HepG2 (cell line): Measurements from ENCODE around the gene UNC5CL. TPM values are rescaled to one million over a fixed set of nuclear protein-coding genes. Genes with fewer than 3 reads are reported as not detected.

Experiments used
- ATAC-seq: fragments of 200-7000 bp; cut with Tn5 transposase; 3 replicates; pipeline ENCODE4 v1.9.1; 2020; ENCODE audit warnings: mild to moderate bottlenecking, moderate library complexity
- BruUV-seq: library from RNA; stranded (reverse); fragments of 400-500 nt; replicated peaks from 2 replicates; lab custom pipeline; 2021; lab: Mats Ljungman, UMichigan
- CTCF ChIA-PET: fragments of 300-600 bp; formaldehyde crosslinking; extraction: SDS; loops from one replicate; lab custom pipeline; 2021; ENCODE audit warnings: low total read pairs, inconsistent platforms, low intra/inter-chr PET ratio; lab: Yijun Ruan, JAX
- POLR2A ChIA-PET: fragments of 350-600 bp; sonication (Branson Sonifier 250); formaldehyde crosslinking; loops from one replicate; lab custom pipeline; 2020; ENCODE audit warnings: antibody characterized with exemption, inconsistent platforms; lab: Yijun Ruan, JAX
- DNase-seq: peaks from one replicate; pipeline ENCODE4 v3.0.0-alpha.2; 2015; ENCODE audit warnings: low spot score
- FAIRE-seq: peaks from 3 replicates; lab custom pipeline; 2011; peaks lifted over from hg19 to GRCh38; lab: Jason Lieb, UNC
- H2AFZ ChIP-seq: one replicate; pipeline ENCODE4 v1.6.1; 2011; ENCODE audit warnings: low read length, inconsistent platforms
- H3K27ac ChIP-seq: fragments of 300-600 bp; 3 replicates; pipeline ENCODE4 v1.8.0; 2011; ENCODE audit warnings: mixed run types, mild to moderate bottlenecking, mixed read lengths, low read length, inconsistent platforms; ENCODE audit not compliant: insufficient read depth; ENCODE audit errors: extremely low read length
- H3K27me3 ChIP-seq, 2 experiments: fragments of 200-600 bp in 1 of 2; 2 replicates in 1 of 2; 3 replicates in 1 of 2; pipeline versions ENCODE4 v1.6.0 to v1.8.0; 2011; ENCODE audit warnings: low read length in 2 of 2, mild to moderate bottlenecking in 2 of 2, moderate library complexity in 2 of 2, inconsistent platforms in 1 of 2; ENCODE audit not compliant: insufficient read depth in 2 of 2, control insufficient read depth in 1 of 2
- H3K36me3 ChIP-seq, 2 experiments: fragments of 200-600 bp in 1 of 2; replicated peaks in 1 of 2; 2 replicates in 1 of 2; 3 replicates in 1 of 2; pipeline versions ENCODE4 v1.5.1 to v1.8.0; 2011; ENCODE audit warnings: low read length in 2 of 2, inconsistent platforms in 1 of 2; ENCODE audit not compliant: insufficient read depth in 2 of 2, control insufficient read depth in 1 of 2
- H3K4me1 ChIP-seq: 2 replicates; pipeline ENCODE4 v1.5.1; 2012; ENCODE audit warnings: low read length, inconsistent platforms; ENCODE audit not compliant: insufficient read depth
- H3K4me2 ChIP-seq: 2 replicates; pipeline ENCODE4 v1.6.0; 2011; ENCODE audit warnings: low read depth, low read length, inconsistent platforms
- H3K4me3 ChIP-seq, 3 experiments: fragments of 200-600 bp in 1 of 3; sonication (generic), shearing (Covaris generic) in 1 of 3; replicated peaks in 1 of 3; 2 replicates each; pipeline ENCODE4 v1.5.1; 2011 to 2016; ENCODE audit warnings: low read length in 3 of 3, inconsistent platforms in 2 of 3, low read depth in 2 of 3, mild to moderate bottlenecking in 2 of 3, control low read depth in 1 of 3, mixed read lengths in 1 of 3; ENCODE audit not compliant: insufficient read depth in 1 of 3
- H3K79me2 ChIP-seq: one replicate; pipeline ENCODE4 v1.6.1; 2011; ENCODE audit warnings: low read length, inconsistent platforms; ENCODE audit not compliant: insufficient read depth
- H3K9ac ChIP-seq: 2 replicates; pipeline ENCODE4 v1.6.0; 2011; ENCODE audit warnings: mild to moderate bottlenecking, low read depth, low read length, inconsistent platforms; ENCODE audit not compliant: insufficient read depth
- H3K9me3 ChIP-seq: 2 replicates; pipeline ENCODE4 v1.5.1; 2012; ENCODE audit warnings: mild to moderate bottlenecking, low read length
- H4K20me1 ChIP-seq: 2 replicates; pipeline ENCODE4 v1.6.0; 2011; ENCODE audit warnings: inconsistent platforms, mild to moderate bottlenecking, low read length, moderate library complexity; ENCODE audit not compliant: insufficient read depth
- GATAD1 ChIP-seq: IDR thresholded peaks from 2 replicates; pipeline ENCODE4 v1.6.1; 2016; ENCODE audit warnings: missing genetic modification reagents, missing compliant biosample characterization
- HNRNPL ChIP-seq: fragments of 200-400 bp; formaldehyde crosslinking; IDR thresholded peaks from 2 replicates; pipeline ENCODE4 v1.6.1; 2017; ENCODE audit warnings: mild to moderate bottlenecking, low read depth, low read length
- KDM5B ChIP-seq: sonication (generic); formaldehyde crosslinking; IDR thresholded peaks from 2 replicates; pipeline ENCODE4 v1.4.0; 2020; ENCODE audit warnings: missing genetic modification reagents, mild to moderate bottlenecking, borderline replicate concordance
- NBN ChIP-seq: fragments of 450-650 bp; conservative IDR thresholded peaks from 2 replicates; pipeline ENCODE4 v1.6.1; 2017
- SRSF4 ChIP-seq: fragments of 200-400 bp; formaldehyde crosslinking; IDR thresholded peaks from one replicate; pipeline ENCODE4 v1.6.1; 2018; ENCODE audit warnings: mild to moderate bottlenecking, low read depth, low read length, moderate library complexity; ENCODE audit not compliant: poor library complexity, severe bottlenecking
- STAG1 ChIP-seq: sonication (generic); formaldehyde crosslinking; IDR thresholded peaks from 2 replicates; pipeline ENCODE4 v1.4.0; 2020; ENCODE audit warnings: missing genetic modification reagents
- ZBTB20 ChIP-seq: sonication (generic); formaldehyde crosslinking; IDR thresholded peaks from 2 replicates; pipeline ENCODE4 v1.8.1; 2023; ENCODE audit warnings: missing genetic modification reagents, low read depth, mild to moderate bottlenecking, borderline replicate concordance
- ZNF292 ChIP-seq: sonication (generic); formaldehyde crosslinking; IDR thresholded peaks from 2 replicates; pipeline ENCODE4 v1.8.1; 2022; ENCODE audit warnings: mild to moderate bottlenecking, low read depth, missing genetic modification reagents, borderline replicate concordance
- WGBS: methylation state at CpG from one replicate; pipeline ENCODE4 v1.1.6; 2017; ENCODE audit warnings: low lambda C conversion rate; 5-methylcytosine and 5-hydroxymethylcytosine counted together
- in situ Hi-C: cut with HindIII; loops from 2 replicates; pipeline ENCODE4 v1.10.0; 2017; ENCODE audit warnings: low pct_unique_long_range_greater_than_20kb; ENCODE audit not compliant: extremely low pct_ligation_motif_present
- intact Hi-C: fragments of 100-400 bp; cut with micrococcal nuclease; formaldehyde crosslinking; loops from one replicate; pipeline ENCODE4 v1.10.0; 2022; ENCODE audit not compliant: unreplicated experiment
- polyA plus RNA-seq, 8 experiments: library from polyadenylated mRNA; depleted of rRNA in 3 of 8; stranded (reverse) in 7 of 8; unstranded in 1 of 8; fragments of >200 nt; fragmentation: Illumina TruSeq in 4 of 8; extraction: Trizol in 4 of 8; gene quantifications; 2 replicates each; pipeline versions ENCODE4 v1.2.1 to v1.2.3, GENCODE V29; 2011 to 2016; ENCODE audit warnings: low read depth in 4 of 8, missing spikeins in 1 of 8, mixed read lengths in 1 of 8; ENCODE audit not compliant: insufficient read depth in 1 of 8
- total RNA-seq, 5 experiments: library from RNA; depleted of rRNA; stranded (reverse); fragments of >200 nt; fragmentation: Illumina TruSeq; extraction: Trizol; gene quantifications; 2 replicates each; pipeline ENCODE4 v1.2.3, GENCODE V29; 2016; ENCODE audit warnings: low read depth in 1 of 5
- TF ChIP-seq, protein P1 (sequence below): fragments of 450-650 bp; IDR thresholded peaks from 2 replicates; pipeline ENCODE4 v1.6.1; 2017; ENCODE audit warnings: mild to moderate bottlenecking
- TF ChIP-seq, protein P2 (sequence below): sonication (generic); formaldehyde crosslinking; IDR thresholded peaks from 2 replicates; pipeline ENCODE4 v1.8.1; 2023; ENCODE audit warnings: missing genetic modification reagents, mild to moderate bottlenecking, borderline replicate concordance
- TF ChIP-seq, protein P3 (sequence below): IDR thresholded peaks from 2 replicates; pipeline ENCODE4 v1.6.1; 2016; ENCODE audit warnings: missing compliant biosample characterization, missing genetic modification reagents, borderline replicate concordance
- TF ChIP-seq, protein P4 (sequence below): sonication (generic); formaldehyde crosslinking; IDR thresholded peaks from 2 replicates; pipeline ENCODE4 v1.4.0; 2020; ENCODE audit warnings: missing genetic modification reagents, borderline replicate concordance

Gene UNC5CL
- total and polyA plus RNA-seq, 2 of the 13 experiments (the other 11 are each of a cell fraction or from before 2014, with no cell fraction given), result 2.4 to 2.5 TPM

DNA sequence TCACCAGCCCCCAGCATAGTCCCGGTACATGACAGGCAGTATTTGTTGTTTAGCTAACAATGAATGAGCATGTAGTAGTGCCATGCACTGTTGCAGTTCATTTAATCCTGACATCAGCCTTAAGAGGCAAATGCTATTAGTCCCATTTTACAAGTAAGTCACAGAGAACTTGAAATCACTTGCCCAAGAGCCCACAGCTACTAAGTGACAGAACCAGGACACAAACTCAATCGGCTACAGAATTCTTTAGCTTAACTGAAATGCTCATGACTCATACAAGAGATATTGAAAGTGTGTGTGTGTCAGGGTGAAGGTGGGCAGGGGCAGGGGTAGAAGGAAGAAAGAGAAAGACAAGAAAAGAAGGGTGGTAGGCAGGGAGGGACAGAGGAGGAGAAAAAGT lies 52.7 kb downstream of the UNC5CL start:
- ChIA-PET POLR2A (no interaction called here), CTCF (no interaction called here)
- WGBS, result 6% methylated on average over 2 of the region's 2 CpGs
- Histone ChIP-seq H4K20me1 (no peaks in the 10 kb centered on the region), H3K4me1 (peaks cover 34% of the 10 kb centered on the region), H2AFZ (no peak overlapping the region), H3K27me3 (peaks cover 0 to 4% of the 10 kb centered on the region in 2 experiments; a peak in 3 of 5 replicates), H3K4me2 (no peak overlapping the region), H3K9ac (no peak overlapping the region), H3K9me3 (no peaks in the 10 kb centered on the region), H3K4me3 (no peak overlapping the region), H3K79me2 (no peaks in the 10 kb centered on the region), H3K27ac (no peak overlapping the region), H3K36me3 (no peaks in the 10 kb centered on the region)
- TF ChIP-seq, protein P1, sequence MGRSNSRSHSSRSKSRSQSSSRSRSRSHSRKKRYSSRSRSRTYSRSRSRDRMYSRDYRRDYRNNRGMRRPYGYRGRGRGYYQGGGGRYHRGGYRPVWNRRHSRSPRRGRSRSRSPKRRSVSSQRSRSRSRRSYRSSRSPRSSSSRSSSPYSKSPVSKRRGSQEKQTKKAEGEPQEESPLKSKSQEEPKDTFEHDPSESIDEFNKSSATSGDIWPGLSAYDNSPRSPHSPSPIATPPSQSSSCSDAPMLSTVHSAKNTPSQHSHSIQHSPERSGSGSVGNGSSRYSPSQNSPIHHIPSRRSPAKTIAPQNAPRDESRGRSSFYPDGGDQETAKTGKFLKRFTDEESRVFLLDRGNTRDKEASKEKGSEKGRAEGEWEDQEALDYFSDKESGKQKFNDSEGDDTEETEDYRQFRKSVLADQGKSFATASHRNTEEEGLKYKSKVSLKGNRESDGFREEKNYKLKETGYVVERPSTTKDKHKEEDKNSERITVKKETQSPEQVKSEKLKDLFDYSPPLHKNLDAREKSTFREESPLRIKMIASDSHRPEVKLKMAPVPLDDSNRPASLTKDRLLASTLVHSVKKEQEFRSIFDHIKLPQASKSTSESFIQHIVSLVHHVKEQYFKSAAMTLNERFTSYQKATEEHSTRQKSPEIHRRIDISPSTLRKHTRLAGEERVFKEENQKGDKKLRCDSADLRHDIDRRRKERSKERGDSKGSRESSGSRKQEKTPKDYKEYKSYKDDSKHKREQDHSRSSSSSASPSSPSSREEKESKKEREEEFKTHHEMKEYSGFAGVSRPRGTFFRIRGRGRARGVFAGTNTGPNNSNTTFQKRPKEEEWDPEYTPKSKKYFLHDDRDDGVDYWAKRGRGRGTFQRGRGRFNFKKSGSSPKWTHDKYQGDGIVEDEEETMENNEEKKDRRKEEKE, result no peak
- TF ChIP-seq SRSF4, result no peak
- no peak for TF ChIP-seq ZNF292 (CRISPR knock-in tag)
- TF ChIP-seq ZBTB20 (CRISPR knock-in tag), result no peak
- TF ChIP-seq, protein P2, sequence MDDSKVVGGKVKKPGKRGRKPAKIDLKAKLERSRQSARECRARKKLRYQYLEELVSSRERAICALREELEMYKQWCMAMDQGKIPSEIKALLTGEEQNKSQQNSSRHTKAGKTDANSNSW, result no peak
- no peak for TF ChIP-seq HNRNPL
- TF ChIP-seq KDM5B, result no peak
- no peak for TF ChIP-seq STAG1
- TF ChIP-seq, protein P3, sequence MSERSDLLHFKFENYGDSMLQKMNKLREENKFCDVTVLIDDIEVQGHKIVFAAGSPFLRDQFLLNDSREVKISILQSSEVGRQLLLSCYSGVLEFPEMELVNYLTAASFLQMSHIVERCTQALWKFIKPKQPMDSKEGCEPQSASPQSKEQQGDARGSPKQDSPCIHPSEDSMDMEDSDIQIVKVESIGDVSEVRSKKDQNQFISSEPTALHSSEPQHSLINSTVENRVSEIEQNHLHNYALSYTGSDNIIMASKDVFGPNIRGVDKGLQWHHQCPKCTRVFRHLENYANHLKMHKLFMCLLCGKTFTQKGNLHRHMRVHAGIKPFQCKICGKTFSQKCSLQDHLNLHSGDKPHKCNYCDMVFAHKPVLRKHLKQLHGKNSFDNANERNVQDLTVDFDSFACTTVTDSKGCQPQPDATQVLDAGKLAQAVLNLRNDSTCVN (CRISPR knock-in tag), result no peak
- TF ChIP-seq, protein P4, sequence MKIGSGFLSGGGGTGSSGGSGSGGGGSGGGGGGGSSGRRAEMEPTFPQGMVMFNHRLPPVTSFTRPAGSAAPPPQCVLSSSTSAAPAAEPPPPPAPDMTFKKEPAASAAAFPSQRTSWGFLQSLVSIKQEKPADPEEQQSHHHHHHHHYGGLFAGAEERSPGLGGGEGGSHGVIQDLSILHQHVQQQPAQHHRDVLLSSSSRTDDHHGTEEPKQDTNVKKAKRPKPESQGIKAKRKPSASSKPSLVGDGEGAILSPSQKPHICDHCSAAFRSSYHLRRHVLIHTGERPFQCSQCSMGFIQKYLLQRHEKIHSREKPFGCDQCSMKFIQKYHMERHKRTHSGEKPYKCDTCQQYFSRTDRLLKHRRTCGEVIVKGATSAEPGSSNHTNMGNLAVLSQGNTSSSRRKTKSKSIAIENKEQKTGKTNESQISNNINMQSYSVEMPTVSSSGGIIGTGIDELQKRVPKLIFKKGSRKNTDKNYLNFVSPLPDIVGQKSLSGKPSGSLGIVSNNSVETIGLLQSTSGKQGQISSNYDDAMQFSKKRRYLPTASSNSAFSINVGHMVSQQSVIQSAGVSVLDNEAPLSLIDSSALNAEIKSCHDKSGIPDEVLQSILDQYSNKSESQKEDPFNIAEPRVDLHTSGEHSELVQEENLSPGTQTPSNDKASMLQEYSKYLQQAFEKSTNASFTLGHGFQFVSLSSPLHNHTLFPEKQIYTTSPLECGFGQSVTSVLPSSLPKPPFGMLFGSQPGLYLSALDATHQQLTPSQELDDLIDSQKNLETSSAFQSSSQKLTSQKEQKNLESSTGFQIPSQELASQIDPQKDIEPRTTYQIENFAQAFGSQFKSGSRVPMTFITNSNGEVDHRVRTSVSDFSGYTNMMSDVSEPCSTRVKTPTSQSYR (CRISPR knock-in tag), result no peak
- TF ChIP-seq NBN, result no peak
- no peak for TF ChIP-seq GATAD1 (CRISPR knock-in tag)
- DNase-seq, result no peak
- no peak for FAIRE-seq
- in situ Hi-C loops, result no loop called here
- BruUV-seq, result no TSS peak
- intact Hi-C loops, result no loop called here
- ATAC-seq, result no peak
